Astrocyte (in vitro differentiated cells and primary cell): Measurements from ENCODE around the gene PPM1H. TPM values are rescaled to one million over a fixed set of nuclear protein-coding genes. Genes with fewer than 3 reads are reported as not detected.
"Not testable (repeated sequence)": the region's sequence is repeated elsewhere in the genome, so short reads cannot be mapped to it uniquely, and the experiment has no call there.

Experiments used
- DNase-seq: peaks from one replicate; pipeline ENCODE4 v3.0.0-alpha.2; 2010; ENCODE audit warnings: low read depth
- FAIRE-seq: peaks from 2 replicates; lab custom pipeline; 2011; peaks lifted over from hg19 to GRCh38; lab: Jason Lieb, UNC
- H2AFZ ChIP-seq: 2 replicates; pipeline ENCODE4 v1.6.0; 2012; ENCODE audit warnings: low read depth, low read length, inconsistent platforms
- H3K27ac ChIP-seq: 2 replicates; pipeline ENCODE4 v1.5.1; 2011; ENCODE audit warnings: low read depth, low read length, inconsistent platforms
- H3K27me3 ChIP-seq: 2 replicates; pipeline ENCODE4 v1.6.0; 2011; ENCODE audit warnings: low read length, inconsistent platforms; ENCODE audit not compliant: insufficient read depth
- H3K36me3 ChIP-seq: 2 replicates; pipeline ENCODE4 v1.5.1; 2011; ENCODE audit warnings: low read length, inconsistent platforms; ENCODE audit not compliant: insufficient read depth
- H3K4me1 ChIP-seq: 2 replicates; pipeline ENCODE4 v1.5.1; 2011; ENCODE audit warnings: low read length, inconsistent platforms; ENCODE audit not compliant: insufficient read depth
- H3K4me2 ChIP-seq: 2 replicates; pipeline ENCODE4 v1.6.0; 2012; ENCODE audit warnings: low read length, inconsistent platforms
- H3K4me3 ChIP-seq: 2 replicates; pipeline ENCODE4 v1.5.1; 2011; ENCODE audit warnings: low read depth, mild to moderate bottlenecking, low read length, inconsistent platforms; ENCODE audit not compliant: insufficient read depth
- H3K79me2 ChIP-seq: 2 replicates; pipeline ENCODE4 v1.6.0; 2012; ENCODE audit warnings: mild to moderate bottlenecking, low read length, inconsistent platforms; ENCODE audit not compliant: insufficient read depth
- H3K9ac ChIP-seq: 2 replicates; pipeline ENCODE4 v1.6.0; 2012; ENCODE audit warnings: mild to moderate bottlenecking, low read length, inconsistent platforms
- H3K9me3 ChIP-seq: 2 replicates; pipeline ENCODE4 v1.5.1; 2012; ENCODE audit warnings: low read depth, mild to moderate bottlenecking, low read length, inconsistent platforms; ENCODE audit not compliant: insufficient read depth
- H4K20me1 ChIP-seq: 2 replicates; pipeline ENCODE4 v1.6.0; 2012; ENCODE audit warnings: low read length, inconsistent platforms; ENCODE audit not compliant: insufficient read depth
- H3K27ac Mint-ChIP-seq: one replicate; pipeline ENCODE4 v1.8.0; 2021; ENCODE audit warnings: mild to moderate bottlenecking, mixed read lengths; ENCODE audit not compliant: unreplicated experiment
- H3K27me3 Mint-ChIP-seq: one replicate; pipeline ENCODE4 v1.8.0; 2021; ENCODE audit warnings: low read depth, mixed read lengths; ENCODE audit not compliant: unreplicated experiment
- H3K36me3 Mint-ChIP-seq: one replicate; pipeline ENCODE4 v1.8.0; 2021; ENCODE audit warnings: low read depth, mixed read lengths; ENCODE audit not compliant: unreplicated experiment
- H3K4me1 Mint-ChIP-seq: one replicate; pipeline ENCODE4 v1.8.0; 2021; ENCODE audit warnings: low read depth, mixed read lengths; ENCODE audit not compliant: unreplicated experiment
- H3K4me3 Mint-ChIP-seq: one replicate; pipeline ENCODE4 v1.8.0; 2021; ENCODE audit warnings: mild to moderate bottlenecking, moderate library complexity, mixed read lengths; ENCODE audit not compliant: unreplicated experiment
- H3K9me3 Mint-ChIP-seq: one replicate; pipeline ENCODE4 v1.8.0; 2021; ENCODE audit warnings: mild to moderate bottlenecking, mixed read lengths; ENCODE audit not compliant: unreplicated experiment
- CTCF ChIP-seq: IDR thresholded peaks from 2 replicates; pipeline ENCODE4 v1.5.1; 2011; ENCODE audit warnings: low read depth, mild to moderate bottlenecking, inconsistent platforms, low read length, moderate library complexity; ENCODE audit not compliant: insufficient read depth
- EZH2 ChIP-seq: IDR thresholded peaks from 2 replicates; pipeline ENCODE4 v1.6.1; 2012; ENCODE audit warnings: mild to moderate bottlenecking, low read length, inconsistent platforms; ENCODE audit not compliant: insufficient read depth
- total RNA-seq: library from RNA; stranded (reverse); gene quantifications from 2 replicates; pipeline ENCODE4 v1.2.1, GENCODE V29; 2021

Gene PPM1H
- total RNA-seq, 1 donor from 2014 or later = 7.8 TPM

- Mint-ChIP-seq H3K4me3 (no peak overlapping the region), H3K36me3 (peaks cover 3% of the 10 kb centered on the region), H3K27me3 (no peaks in the 10 kb centered on the region), H3K27ac (no peak overlapping the region), H3K9me3 (no peaks in the 10 kb centered on the region), H3K4me1 (peaks cover 9% of the 10 kb centered on the region)
- H3K36me3 ChIP-seq = no peaks in the 10 kb centered on the region
- DNase-seq = no peak
- no peaks in the 10 kb centered on the region for H3K9me3 ChIP-seq
- no peak overlapping the region for H3K9ac ChIP-seq
- no peak overlapping the region for H3K4me3 ChIP-seq
- H3K27ac ChIP-seq = no peak overlapping the region
- TF ChIP-seq EZH2 (no peak), CTCF (no peak)
- no peak for FAIRE-seq
- peaks cover 3% of the 10 kb centered on the region for H3K27me3 ChIP-seq
- H4K20me1 ChIP-seq = no peaks in the 10 kb centered on the region
- H3K4me2 ChIP-seq = no peak overlapping the region
- H3K4me1 ChIP-seq = peaks cover 9% of the 10 kb centered on the region
- no peak overlapping the region for H2AFZ ChIP-seq
- no peaks in the 10 kb centered on the region for H3K79me2 ChIP-seq
These were observed 120.7 kb downstream of the PPM1H start for GRCh38 chr12:62814243-62814642.

- no peaks in the 10 kb centered on the region for H3K27me3 Mint-ChIP-seq
- Histone ChIP-seq H3K4me3 (no peak overlapping the region), H3K79me2 (no peaks in the 10 kb centered on the region), H3K9me3 (no peaks in the 10 kb centered on the region), H2AFZ (peak overlapping the region; percentile 55), H3K4me2 (peak overlapping the region; percentile 68), H4K20me1 (no peaks in the 10 kb centered on the region), H3K4me1 (peaks cover 9% of the 10 kb centered on the region), H3K27ac (no peak overlapping the region), H3K9ac (no peak overlapping the region), H3K27me3 (peaks cover 3% of the 10 kb centered on the region), H3K36me3 (no peaks in the 10 kb centered on the region)
- H3K9me3 Mint-ChIP-seq = no peaks in the 10 kb centered on the region
- H3K36me3 Mint-ChIP-seq = peaks cover 3% of the 10 kb centered on the region
- DNase-seq (peak; percentile 48), FAIRE-seq (peak; percentile 59)
- TF ChIP-seq EZH2 = no peak
- TF ChIP-seq CTCF = peak; percentile 81
- no peak overlapping the region for H3K27ac Mint-ChIP-seq
- H3K4me3 Mint-ChIP-seq = no peak overlapping the region
- H3K4me1 Mint-ChIP-seq = peaks cover 9% of the 10 kb centered on the region
These were observed 121.7 kb downstream of the PPM1H start for GRCh38 chr12:62813031-62813829.

GRCh38 chr12:62811481-62811880 lies 123.5 kb downstream of the PPM1H start:
- not testable (repeated sequence) for H3K4me3 Mint-ChIP-seq, H4K20me1 ChIP-seq, H3K27ac ChIP-seq, H3K4me1 ChIP-seq, FAIRE-seq, H3K79me2 ChIP-seq, H3K27me3 ChIP-seq, H3K9me3 ChIP-seq, H3K36me3 ChIP-seq, H3K4me2 ChIP-seq, H3K36me3 Mint-ChIP-seq, DNase-seq, H3K9me3 Mint-ChIP-seq, H3K27ac Mint-ChIP-seq, H3K4me1 Mint-ChIP-seq, H3K27me3 Mint-ChIP-seq, H3K9ac ChIP-seq, H2AFZ ChIP-seq, H3K4me3 ChIP-seq
